Stimulated activated CD8-positive, alpha-beta memory T cell treated with anti-CD3 and anti-CD28 coated beads, Interleukin-2, amount 100 ng/mL, for 48 hours (primary cell): ENCODE measurements around the gene PLD5.
"Not testable (repeated sequence)": the region's sequence is repeated elsewhere in the genome, so short reads cannot be mapped to it uniquely, and the experiment has no call there.

Experiments
- DNase-seq, 2 donors: peaks; one replicate each; pipeline ENCODE4 v3.0.0-alpha.2; 2020; ENCODE audit warnings: low read depth in 2 of 2

PLD5 gene

DNA sequence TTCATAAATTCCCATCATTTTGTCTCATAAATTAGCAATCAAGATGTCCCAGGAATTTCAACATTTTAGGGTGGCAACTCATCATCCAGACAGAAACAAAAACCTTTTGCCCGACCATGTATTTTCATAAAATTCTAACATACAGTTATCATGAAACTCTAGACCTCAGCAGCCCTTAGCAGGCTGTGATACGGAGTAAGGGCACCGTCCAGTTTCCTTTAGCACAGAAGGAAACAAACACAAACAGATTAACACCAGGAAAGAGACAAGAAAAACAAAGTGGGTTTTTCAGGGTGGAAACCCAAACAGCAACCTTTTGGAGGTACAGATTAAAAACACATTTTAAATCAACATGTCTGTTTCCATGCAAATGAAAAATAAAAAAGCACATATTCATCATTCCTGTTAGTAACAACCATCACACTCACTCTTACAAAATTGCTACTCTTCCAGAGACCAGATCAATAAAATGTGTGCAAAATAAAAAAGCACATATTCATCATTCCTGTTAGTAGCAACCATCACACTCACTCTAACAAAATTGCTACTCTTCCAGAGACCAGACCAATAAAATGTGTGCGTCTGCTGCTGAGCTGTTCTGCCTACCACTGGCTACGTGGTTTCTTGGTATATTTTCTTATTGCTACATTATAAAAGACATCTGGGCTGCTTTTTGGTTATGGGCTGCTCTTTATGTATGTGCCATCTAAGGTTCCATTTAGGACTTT lies 241.6 kb downstream of the PLD5 start:
- not testable (repeated sequence) for DNase-seq

DNA sequence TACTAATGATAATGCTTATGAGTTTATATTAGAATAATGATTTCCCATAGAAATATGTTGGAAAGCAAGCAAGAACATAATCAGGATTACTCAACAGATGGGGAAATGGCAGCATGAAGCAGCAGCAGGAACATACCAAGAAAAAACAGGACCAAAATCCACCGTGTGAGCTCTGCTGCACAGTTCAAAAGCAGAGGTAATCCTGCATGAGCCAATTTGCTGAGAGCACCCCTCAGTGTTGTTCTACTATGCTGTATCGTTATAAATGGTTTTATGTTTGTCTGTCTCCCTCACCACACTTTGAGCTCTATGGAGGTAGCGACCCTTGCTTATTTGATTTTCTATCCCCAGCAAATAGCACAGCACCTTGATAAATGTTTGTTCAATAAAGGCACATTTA lies 246.1 kb downstream of the PLD5 start:
- not testable (repeated sequence) for DNase-seq

DNA sequence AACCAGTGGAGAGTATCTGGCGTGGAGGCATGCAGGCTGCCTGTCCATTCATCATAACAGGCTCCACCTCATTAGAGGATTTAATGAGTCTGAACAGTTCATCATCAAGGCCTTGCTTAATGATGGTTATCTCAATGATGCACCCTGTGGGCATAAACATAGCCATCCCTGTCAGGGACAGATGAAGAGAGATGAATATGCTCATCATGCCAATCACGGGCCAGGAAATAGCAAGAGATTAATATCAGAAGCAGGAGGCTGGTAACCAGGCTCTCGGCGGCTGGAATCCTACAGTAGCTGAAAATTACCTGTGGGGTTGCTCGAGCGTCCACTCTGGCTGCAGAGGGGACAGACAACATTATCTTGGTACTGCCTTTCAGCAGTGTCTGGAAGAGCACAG lies 247.7 kb downstream of the PLD5 start:
- not testable (repeated sequence) for DNase-seq

DNA sequence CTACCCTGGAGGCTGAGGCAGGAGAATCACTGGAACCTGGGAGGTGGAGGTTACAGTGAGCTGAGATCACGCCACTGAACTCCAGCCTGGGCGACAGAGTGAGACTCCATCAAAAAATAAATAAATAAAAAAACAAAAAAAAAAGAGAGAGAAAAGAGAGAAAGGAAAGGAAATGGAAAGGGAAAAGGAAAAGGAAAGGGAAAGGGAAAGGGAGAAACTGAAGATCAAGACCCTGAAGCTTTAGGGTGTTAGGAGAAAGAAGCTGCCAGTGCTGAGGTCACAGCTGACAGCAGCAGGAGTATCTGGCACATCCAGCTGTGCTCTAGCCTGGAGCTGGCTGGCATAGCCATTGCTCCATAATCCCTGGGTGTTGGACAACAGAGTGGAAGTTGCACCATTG lies 257.5 kb downstream of the PLD5 start:
- not testable (repeated sequence) for DNase-seq

DNA sequence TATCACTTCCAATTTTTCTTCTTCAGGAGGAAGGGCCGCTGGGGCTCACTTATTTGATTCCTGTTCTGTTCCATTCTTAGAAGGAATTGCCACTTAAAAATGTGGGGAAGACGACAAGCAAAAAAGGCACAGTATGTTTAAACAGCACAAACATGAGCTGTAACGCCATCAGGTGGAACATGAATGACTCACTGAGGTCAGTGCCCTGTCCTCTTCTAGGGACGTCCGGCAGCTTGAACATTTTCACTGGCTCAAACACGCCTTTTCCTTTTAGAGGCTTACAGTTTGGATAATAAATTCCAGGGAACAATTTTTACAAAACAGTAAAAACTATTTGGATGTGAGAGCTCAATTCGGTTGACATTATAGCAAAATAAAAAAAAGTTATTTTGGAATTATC lies 260.1 kb downstream of the PLD5 start:
- not testable (repeated sequence) for DNase-seq

DNA sequence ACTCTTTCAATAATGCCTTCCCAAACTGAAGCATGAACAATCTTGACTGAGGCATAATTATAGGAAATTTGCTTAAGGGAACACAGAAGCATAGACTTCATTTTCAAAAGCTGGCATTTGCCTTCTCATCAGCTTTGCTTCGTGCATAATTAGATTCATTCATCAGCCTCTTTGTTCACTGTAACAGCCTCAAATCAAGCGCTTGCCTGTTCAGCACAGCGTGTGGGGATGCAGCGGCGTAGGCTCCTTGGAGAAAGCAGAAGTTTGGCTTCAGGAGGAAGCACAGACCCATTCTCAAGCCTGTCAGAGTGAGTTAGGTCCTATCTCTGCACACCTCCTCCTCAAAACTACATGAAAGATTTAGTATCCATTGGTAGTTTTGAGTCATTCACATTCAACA lies 279.2 kb downstream of the PLD5 start:
- DNase-seq, result no peak

DNA sequence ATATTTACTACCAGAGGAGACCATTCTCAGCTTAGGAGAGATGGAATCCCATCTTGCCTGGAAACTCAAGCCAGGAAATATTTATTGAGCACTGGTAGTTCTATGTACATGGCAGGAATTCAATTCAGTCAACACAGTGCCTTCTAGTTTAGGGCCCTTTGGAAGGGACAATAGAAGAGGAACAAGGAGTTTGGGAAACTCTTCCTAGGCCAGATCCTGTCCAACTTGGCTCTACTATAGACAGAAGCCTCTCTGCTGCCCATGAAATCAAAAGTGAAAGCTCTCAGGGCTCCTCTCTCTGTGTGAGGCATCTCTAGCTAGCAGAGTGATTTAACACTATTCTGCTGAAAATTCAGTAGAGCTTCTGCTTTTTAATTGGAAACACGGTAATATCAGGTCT lies 281.0 kb downstream of the PLD5 start:
- no peak for DNase-seq

DNA sequence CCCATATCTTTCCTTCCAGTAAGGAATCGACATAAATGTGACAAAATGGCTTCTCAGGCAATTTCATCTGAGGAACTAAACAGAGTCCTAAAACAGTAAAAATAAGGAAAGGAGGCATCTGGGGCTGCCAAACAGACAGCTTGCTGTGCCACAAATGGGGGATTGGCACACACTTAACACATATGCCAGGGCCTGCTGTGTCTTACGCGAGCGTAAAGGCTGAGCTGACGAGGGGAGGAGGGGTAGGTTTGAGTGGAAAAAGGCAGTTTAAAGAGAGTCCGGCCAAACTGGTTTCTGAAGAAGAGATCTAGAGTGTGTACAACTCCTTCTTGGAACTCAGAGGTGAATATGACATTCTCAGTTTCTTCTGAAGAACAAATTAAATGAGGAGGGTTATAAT lies 281.5 kb downstream of the PLD5 start:
- no peak for DNase-seq

DNA sequence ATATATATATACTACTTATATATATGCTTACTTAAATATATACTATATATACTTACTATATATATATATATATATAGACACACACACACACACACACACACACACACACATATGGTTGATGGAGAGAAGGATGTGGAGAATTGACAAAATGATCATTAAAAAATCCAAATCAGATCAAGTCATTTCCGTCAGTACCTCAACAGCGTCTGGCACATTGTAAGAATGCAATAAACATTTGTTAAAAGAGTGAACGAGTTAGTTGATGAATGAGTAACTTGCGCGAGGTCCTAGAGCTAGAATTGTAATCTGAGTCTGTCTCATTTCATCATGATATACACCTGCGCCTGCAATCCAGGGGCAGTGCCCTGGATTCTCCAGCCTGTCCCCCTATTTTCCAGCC lies 282.6 kb downstream of the PLD5 start:
- no peak for DNase-seq

DNA sequence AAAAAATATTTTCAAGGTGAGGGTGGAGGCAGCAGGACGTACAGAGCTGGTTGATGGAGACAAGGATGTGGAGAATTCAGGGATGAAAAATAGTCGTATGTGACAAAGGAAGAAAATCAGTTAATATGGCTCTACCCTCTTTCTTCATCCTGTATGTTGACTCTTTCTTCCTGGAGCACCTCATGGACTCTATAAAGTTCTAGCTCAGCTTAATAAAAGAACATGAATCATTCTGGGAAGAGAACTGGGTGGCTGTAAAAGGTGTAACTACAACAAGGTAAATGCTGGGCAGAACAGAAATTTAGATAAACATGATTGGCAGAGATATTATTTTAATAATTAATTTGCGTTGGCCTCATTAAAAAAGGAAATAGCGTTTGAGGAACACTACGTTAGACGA lies 283.8 kb downstream of the PLD5 start:
- DNase-seq, result no peak

DNA sequence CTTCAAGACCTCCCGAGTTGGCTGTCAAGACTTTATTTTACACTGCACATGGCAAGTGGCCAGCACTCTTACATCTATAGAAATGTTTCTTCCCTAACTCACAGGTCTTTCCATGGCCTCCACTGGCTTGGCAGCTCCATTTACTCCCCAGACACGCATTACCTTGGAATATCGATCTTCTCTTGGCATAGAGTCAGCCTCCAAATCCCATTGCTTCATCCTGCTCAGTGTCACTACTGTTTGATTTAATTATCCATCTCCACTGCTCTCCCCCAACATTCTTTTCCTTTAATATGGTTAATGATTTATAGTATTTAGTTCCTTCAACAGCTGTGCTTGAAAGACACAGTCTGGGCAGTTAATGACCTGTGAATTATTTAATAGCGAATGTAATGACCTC lies 284.4 kb downstream of the PLD5 start:
- no peak for DNase-seq

DNA sequence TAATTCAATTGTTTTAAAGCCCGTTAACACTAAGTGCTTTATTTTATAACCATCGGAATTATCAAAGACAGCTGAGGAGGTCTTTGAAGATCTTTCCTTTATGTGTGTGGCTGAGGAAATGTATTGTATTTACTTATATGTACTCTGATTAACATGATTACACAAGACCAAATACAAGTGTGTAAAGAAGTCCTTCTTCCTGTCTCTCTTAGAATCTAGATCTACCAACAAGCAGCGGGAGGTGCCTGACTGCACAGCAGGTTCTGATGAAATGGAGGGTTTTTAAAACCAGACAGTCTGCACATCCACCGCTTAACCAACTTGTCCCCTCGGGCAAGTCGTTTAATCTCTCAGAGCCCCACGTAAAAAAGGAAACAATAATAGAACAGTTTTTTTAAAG lies 285.1 kb downstream of the PLD5 start:
- no peak for DNase-seq

DNA sequence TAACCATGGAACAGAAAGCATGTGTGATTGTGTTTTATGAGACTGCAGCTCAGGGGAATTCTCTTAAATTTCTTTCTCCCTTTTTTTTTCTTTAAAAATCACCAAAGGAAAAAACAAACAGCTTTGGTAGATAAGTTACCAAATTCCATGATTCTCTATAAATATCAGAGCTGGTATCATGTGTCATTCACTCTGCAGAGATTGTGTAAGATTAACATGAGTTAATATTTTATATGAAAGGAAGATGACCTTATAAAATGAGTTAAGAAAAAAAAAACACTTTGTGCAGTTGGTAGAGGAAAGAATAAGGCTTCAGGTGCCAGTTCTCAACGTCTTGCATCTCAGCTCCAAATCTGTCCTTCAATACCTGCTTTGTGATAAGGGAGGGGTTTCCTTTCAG lies 287.4 kb downstream of the PLD5 start:
- no peak for DNase-seq

DNA sequence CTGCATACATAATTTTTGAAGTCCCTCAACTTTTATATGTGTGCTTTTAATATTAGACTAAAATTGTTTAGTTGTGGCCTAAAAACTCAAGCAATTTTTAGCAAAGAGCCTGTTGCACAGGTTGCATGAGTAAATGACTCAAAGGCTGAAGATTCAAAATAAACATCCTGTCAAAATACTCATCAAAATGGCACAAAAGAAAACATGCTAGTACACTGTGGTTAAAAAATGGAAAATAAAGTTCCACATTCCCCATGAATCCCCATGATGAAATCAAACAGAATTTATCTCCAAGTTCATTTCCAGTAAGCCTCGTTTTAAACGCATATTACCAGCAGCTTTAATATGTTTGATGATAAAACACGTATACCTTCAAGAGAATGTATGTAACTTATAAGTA lies 295.5 kb downstream of the PLD5 start:
- no peak for DNase-seq

DNA sequence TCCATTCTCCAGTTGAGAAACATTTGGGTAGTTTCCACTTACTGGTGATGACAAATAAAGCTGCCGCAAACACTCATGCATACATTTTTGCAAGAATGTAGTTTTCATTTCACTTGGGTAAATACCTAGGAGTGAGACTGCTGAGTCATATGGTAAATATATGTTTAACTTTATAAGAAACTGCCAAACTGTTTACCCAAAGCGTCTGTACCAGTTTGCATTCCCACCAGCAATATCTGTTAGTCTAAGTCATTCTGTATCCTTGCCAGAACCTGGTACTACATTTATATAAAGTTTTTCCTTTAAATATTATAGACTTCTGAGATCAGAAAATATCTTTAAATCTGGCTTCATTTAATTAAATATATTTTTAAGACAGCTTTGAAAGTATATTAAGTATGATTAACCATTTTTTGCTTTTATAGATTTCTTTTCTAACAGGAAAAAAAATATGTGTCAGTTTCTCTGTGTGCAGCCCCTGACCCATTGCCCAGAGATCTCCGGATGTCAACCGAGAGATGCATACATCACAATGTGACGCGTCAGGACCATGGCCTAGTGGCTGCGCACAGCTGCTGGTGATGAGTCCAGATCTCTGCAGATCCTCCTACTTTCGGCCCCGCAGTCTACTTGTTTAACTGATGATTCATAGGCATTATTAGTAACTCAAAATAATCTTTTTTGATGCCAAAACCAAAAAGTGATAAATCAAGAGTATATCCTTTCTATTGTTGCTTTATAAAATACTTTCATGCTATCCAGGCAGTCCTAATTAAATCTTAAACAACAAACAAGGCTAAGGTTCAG lies 298.5 kb downstream of the PLD5 start:
- DNase-seq, result no peak

DNA sequence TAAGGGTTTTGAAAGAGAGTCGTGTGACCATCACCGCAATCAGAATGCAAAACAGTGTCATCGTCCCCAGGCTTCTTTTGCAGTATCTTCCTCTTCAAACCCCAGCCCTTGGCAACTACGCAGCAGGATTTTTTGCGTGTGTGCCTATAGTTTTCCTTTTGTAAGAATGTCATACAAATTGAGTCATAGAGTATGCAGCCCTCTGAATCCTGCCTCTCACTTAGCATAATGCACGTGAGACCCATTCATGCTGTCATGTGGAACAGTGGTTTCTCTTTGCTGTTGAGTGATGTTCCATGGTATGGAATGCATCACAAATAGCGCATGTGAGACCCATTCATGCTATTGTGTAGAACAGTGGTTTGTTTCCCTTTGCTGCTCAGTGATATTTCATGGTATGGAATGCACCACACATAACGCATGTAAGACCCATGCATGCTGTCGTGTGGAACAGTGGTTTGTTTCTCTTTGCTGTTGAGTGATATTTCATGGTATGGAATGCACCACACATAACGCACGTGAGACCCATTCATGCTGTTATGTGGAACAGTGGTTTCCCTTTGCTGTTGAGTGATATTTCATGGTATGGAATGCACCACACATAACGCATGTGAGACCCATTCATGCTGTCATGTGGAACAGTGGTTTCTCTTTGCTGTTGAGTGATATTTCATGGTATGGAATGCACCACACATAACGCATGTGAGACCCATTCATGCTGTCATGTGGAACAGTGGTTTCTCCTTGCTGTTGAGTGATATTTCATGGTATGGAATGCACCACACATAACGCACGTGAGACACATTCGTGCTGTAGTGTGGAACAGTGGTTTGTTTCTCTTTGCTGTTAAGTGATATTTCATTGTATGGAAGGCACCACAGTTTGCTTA lies 299.4 kb downstream of the PLD5 start:
- not testable (repeated sequence) for DNase-seq

DNA sequence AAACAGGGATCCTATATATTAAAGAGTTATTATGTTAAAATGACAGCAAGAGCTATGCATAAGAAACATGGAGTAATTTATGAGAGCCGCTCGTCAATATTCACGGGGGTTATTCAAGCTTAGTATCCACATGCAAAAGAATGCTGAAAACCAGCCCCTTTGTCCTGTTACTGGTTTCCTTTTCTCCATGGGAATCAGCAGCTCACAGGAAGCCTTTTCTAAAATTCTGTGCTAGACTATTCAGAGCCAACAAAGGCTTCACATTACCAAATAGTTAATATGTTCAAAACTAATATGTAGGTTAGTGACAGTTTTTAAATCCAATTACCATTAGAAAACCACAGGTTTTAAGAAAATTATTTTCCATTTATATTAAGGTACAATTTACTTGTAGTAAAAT lies 300.0 kb downstream of the PLD5 start:
- DNase-seq, result no peak

DNA sequence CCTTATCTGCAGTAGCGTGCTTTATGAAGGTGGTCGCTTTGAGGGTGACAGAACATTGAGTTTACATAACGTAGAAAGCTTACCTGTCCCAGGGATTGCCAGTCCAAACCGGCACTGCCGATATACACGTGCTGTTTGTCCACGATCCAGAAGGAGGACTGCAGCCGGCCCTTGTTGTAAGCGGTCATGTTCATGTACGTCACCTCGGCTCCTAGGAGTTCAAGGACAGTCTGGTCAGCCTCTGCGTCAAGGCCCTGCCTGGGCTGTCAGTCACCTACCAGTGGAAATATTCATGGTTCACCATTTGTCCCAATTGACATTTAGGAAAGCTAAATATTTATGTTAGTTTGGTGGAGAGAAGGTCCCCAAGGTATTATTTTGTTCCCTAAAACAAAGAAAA lies 304.6 kb downstream of the PLD5 start:
- no peak for DNase-seq

DNA sequence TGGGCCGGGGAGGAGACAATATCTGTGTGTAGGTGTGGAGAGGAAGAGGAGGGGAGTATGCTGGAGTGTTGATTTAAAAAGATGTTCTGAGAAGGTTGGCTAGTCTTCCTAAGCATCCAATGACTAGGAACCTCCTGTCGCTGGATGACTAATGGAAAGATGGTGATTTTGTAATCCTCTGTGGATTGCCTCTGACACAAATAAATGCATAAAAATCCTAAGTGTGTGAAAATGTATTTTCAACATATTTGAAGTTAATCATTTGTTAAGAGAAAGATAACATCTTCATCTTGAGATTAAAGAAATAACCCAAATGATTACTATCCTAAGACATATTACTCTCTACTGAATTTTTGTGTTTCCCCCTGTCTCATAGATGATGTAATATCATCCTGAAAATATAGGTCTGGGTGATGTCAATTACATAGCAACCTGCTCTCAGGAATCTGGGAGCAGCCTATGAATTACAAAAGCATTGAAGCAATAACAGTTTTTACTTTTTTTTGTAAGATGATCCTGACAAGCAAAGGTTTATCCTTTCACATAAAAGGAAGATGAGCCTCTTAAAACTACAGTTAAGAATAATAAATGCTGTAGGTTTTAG lies 305.1 kb downstream of the PLD5 start:
- DNase-seq, result no peak

DNA sequence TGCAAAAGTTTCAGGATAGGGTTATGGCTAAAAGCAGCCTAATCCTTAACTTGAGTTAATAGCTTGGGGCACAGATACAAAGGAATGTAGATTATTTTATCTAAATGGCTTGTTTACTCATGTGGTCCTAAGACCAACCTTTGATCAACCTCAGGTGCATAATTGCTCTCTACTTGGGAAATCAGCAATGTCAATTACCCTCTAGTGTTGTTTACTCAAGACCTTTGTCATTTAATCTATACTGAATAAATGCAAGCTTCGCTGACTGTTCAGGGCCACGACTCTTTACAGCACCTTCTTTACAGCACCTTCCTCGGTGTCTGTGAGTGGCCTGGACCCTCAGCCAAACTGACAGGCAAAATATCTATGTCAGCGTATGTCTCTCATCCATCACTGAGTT lies 308.1 kb downstream of the PLD5 start:
- DNase-seq, result no peak

DNA sequence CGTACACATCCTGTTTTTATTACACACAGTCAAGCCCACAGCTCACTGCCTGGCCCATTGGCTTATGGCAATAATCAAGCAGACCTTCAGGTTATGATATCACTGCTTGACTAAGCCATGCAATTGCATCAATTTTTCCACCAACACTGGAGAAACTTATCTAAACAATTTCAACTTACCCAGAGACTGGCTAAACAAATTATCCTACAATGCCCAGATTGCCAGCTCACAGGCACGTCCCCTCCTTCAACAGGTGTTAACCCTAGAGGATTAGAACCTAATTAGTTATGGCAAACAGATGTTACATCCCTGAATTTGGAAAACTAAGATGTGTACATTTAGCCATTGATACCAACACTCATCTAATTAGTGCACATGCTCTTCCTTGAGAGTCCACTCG lies 310.0 kb downstream of the PLD5 start:
- not testable (repeated sequence) for DNase-seq

DNA sequence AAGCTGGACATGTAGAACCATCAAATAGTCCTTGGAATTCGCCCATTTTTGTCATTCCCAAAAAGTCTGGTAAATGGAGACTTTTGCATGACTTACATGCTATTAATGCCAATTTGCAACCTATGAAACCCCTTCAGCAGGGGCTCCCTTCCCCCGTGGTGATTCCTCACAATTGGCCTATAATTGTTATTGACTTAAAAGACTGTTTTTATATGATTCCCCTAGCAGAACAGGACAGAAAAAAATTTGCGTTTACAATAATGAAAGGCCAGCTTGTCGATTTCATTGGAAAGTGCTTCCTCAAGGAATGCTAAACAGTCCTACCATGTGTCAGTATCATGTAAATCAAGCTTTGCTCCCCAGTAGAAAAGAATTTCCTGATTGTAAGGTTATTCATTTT lies 311.5 kb downstream of the PLD5 start:
- not testable (repeated sequence) for DNase-seq
